ENCODE measurements around the gene PI4K2B.

DNA sequence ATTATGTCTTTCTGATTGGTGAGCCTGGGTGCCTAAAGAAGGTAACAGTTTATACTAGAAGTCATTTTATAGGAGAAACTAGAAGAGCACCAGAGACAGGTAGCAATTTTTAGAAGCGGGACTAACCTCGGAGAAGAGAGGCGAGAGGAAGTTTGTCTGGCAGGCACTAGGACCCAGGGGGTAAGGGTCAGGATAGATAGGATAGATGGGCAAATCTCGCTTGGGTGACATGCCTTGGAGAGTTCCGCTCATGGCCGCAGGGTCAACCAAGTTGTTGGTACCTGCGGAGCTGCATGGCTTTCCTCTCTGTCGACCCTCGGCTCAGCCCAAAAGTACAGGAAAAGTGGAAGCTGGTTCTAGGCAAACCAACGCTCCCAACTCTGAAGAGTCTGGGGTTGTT is 11.3 kb downstream of the PI4K2B start:
- TF ChIP-seq, protein P1, sequence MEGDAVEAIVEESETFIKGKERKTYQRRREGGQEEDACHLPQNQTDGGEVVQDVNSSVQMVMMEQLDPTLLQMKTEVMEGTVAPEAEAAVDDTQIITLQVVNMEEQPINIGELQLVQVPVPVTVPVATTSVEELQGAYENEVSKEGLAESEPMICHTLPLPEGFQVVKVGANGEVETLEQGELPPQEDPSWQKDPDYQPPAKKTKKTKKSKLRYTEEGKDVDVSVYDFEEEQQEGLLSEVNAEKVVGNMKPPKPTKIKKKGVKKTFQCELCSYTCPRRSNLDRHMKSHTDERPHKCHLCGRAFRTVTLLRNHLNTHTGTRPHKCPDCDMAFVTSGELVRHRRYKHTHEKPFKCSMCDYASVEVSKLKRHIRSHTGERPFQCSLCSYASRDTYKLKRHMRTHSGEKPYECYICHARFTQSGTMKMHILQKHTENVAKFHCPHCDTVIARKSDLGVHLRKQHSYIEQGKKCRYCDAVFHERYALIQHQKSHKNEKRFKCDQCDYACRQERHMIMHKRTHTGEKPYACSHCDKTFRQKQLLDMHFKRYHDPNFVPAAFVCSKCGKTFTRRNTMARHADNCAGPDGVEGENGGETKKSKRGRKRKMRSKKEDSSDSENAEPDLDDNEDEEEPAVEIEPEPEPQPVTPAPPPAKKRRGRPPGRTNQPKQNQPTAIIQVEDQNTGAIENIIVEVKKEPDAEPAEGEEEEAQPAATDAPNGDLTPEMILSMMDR (conservative IDR thresholded peaks at IDR 0.05 in 1 of 2, IDR thresholded peaks at IDR 0.05 in 1 of 2; ENCODE audit: extremely low read depth in 1 of 2, insufficient read depth in 1 of 2, low read depth in 1 of 2, low read length in 2 of 2), result no peak
- TF ChIP-seq EZH2 (IDR thresholded peaks at IDR 0.05; ENCODE audit: borderline replicate concordance, low read length), result no peak

Data from mammary epithelial cell (primary cell).